Lower leg skin (tissue), 3 donors: Measurements from ENCODE around the gene HTRA2.

ENCODE experiments used
- CTCF ChIP-seq, 3 donors: fragments of 450-650 bp; IDR thresholded peaks; one replicate each; pipeline ENCODE4 v1.5.1; 2016; ENCODE audit warnings: antibody characterized with exemption in 3 of 3, mild to moderate bottlenecking in 3 of 3, moderate library complexity in 2 of 3
- POLR2A ChIP-seq, 2 donors: fragments of 450-650 bp; IDR thresholded peaks; one replicate each; pipeline ENCODE4 v1.6.1; 2016 to 2017; ENCODE audit warnings: antibody characterized with exemption in 2 of 2, mild to moderate bottlenecking in 1 of 2, moderate library complexity in 1 of 2

GRCh38 chr2:74505448-74506246 lies 24.1 kb upstream of the HTRA2 start:
- TF ChIP-seq CTCF (IDR thresholded peaks at IDR 0.05) (no peak), POLR2A (IDR thresholded peaks at IDR 0.05) (no peak)
